Astrocyte of the cerebellum (primary cell): ENCODE data around the gene ARHGAP26.

Experiments used
- DNase-seq: peaks from one replicate; pipeline ENCODE4 v3.0.0-alpha.2; 2011; ENCODE audit warnings: low read depth
- H3K4me3 ChIP-seq: 2 replicates; pipeline ENCODE4 v1.5.1; 2011; ENCODE audit warnings: mild to moderate bottlenecking, low read depth, low read length, moderate library complexity
- in situ Hi-C: cut with HindIII; loops from 2 replicates; pipeline ENCODE4 v1.10.0; 2017; ENCODE audit warnings: low sequenced_read_pairs
- TF ChIP-seq, protein P1 (sequence below): IDR thresholded peaks from 2 replicates; pipeline ENCODE4 v1.5.1; 2012; ENCODE audit warnings: low read length, low read depth, moderate library complexity, mild to moderate bottlenecking; ENCODE audit errors: missing control alignments

The ARHGAP26 gene

DNA sequence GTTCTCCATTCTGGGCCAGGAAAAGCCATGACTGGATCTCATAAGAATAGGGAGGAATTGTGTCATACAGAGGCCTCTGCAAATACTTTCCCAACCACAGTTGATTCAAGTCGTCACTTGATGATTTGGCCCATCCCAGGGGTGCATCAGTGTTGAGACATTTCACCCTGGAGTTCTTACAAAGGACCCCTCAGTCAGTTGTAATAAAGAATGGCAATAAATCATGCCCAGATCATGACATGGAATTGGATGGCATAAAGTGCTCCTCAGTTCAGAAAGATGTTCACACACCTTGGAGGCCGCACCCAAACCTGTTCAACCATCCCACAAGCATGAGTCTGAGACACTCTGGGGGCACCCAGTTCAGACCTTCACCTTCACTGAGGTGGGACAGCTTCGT lies 465.2 kb downstream of the ARHGAP26 start:
- TF ChIP-seq, protein P1, sequence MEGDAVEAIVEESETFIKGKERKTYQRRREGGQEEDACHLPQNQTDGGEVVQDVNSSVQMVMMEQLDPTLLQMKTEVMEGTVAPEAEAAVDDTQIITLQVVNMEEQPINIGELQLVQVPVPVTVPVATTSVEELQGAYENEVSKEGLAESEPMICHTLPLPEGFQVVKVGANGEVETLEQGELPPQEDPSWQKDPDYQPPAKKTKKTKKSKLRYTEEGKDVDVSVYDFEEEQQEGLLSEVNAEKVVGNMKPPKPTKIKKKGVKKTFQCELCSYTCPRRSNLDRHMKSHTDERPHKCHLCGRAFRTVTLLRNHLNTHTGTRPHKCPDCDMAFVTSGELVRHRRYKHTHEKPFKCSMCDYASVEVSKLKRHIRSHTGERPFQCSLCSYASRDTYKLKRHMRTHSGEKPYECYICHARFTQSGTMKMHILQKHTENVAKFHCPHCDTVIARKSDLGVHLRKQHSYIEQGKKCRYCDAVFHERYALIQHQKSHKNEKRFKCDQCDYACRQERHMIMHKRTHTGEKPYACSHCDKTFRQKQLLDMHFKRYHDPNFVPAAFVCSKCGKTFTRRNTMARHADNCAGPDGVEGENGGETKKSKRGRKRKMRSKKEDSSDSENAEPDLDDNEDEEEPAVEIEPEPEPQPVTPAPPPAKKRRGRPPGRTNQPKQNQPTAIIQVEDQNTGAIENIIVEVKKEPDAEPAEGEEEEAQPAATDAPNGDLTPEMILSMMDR: no peak
- in situ Hi-C loops: no loop called here
- no peak for DNase-seq
- H3K4me3 ChIP-seq: no peak overlapping the region

DNA sequence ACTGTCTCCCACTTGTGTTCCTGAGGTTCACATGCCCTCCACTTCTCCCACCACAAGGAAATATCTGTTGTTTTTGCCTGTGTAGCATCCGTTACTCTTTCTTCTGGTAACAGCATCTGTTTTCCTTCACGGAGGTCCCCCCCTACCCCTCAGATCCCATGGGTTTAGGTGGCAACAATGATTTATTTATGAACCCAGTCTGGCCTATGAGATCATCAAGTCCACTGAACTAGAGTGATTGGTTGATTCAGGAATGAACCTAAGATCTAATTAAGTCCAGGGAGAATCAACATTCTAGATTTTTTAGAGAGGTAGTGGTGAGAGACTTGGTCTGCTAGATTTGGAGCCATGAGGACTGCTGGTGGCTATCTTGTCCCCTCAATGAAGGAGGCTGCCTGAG lies 466.5 kb downstream of the ARHGAP26 start:
- no peak for DNase-seq

DNA sequence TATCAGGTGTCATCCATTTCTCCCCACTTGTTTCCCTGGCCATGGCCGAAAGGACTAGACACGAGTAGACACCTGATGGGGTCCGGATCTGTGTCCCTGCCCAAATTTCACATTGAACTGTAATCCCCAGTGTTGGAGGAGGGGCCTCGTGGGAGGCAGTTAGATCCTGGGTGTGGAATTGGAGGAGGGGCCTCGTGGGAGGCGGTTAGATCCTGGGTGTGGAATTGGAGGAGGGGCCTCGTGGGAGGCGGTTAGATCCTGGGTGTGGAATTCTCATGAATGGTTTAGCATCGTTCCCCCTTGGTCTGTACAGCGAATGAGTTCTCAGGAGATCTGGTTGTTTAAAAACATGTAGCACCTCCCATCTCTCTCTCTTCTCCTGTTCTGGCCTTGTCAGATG lies 467.5 kb downstream of the ARHGAP26 start:
- in situ Hi-C loops: no loop called here

More for the DNA sequence above, 466.5 kb downstream of the ARHGAP26 start:
- in situ Hi-C loops: no loop called here
- TF ChIP-seq, protein P1: no peak
- no peak overlapping the region for H3K4me3 ChIP-seq

DNA sequence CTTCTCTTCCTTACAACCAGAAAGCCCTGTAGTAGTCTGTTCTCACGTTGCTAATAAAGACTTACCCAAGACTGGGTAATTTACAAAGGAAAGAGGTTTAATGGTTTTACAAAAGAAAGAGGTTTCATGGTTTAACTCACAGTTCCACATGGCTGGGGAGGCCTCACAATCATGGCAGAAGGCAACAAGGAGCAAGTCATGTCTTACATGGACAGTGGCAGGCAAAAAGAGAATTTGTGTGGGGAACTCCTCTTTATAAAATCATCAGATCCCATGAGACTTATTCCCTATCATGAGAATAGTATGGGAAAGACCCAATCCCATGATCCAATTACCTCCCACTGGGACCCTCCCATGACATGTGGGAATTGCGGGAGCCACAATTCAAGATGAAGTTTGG lies 468.4 kb downstream of the ARHGAP26 start:
- H3K4me3 ChIP-seq: no peak overlapping the region
- no peak for DNase-seq
- TF ChIP-seq, protein P1: no peak
- in situ Hi-C loops: no loop called here

More for the DNA sequence above, 467.5 kb downstream of the ARHGAP26 start:
- DNase-seq: no peak
- TF ChIP-seq, protein P1: no peak
- H3K4me3 ChIP-seq: no peak overlapping the region

DNA sequence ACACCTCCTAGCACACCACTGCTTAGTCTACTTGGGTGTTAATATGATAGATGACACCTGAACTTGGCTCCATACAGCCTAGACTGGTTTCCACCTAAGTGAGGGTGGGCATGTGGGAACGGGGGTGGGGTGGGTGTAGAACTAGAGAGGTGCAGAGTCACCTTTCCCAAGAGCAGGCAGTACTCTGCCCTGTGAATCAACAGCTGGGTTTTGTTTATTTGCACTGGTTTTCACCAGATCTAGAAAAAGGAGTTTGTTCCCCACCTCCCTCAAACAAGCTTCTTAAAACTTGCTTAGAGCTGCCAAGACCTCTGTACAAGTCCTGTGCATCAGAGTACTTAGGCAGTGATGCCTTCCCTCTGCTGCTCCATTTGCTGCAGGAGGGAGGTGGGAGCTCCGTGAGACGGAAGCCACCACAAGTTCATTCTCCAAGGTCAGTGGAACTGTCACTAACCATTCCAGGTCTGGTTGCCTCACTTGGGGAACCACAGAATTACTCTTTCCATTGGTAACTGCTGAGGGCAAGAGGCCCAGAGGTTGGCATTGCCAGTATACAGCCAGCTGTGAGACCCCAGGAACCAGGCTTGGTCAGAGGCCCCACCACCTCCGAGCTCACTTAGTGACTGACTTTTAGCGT lies 469.8 kb downstream of the ARHGAP26 start:
- TF ChIP-seq, protein P1: no peak
- no peak overlapping the region for H3K4me3 ChIP-seq
- DNase-seq: no peak
- in situ Hi-C loops: no loop called here

DNA sequence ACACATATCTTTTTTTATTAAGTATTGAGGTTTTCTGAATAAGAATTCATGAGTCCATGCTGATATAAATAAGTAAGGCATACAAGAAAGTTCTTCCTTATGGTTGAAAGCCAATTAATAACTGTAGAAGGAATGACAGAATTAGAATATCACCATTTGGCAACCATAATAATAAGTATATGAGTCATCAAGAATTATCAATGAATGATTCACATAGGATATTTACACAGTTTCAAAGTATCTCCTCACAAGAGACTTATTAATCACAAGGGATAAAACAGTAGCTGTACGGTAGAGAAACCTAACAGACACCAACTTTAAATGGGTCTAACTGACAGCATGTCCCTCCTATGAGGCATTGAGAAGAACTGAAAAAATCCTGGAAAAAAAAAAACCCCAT lies 471.7 kb downstream of the ARHGAP26 start:
- TF ChIP-seq, protein P1: no peak
- in situ Hi-C loops: no loop called here
- no peak for DNase-seq
- no peak overlapping the region for H3K4me3 ChIP-seq
